ENCODE data around the gene SIGLEC1. TPM values are rescaled to one million over a fixed set of nuclear protein-coding genes. Genes with fewer than 3 reads are reported as not detected.
A peak's percentile ranks its signal among the peaks of the same experiment; 100 is the strongest.

SIGLEC1 gene
- total and polyA plus RNA-seq, 2 donors (not counting 3 experiments of a cell fraction or from before 2014, with no cell fraction given), result not detected

DNA sequence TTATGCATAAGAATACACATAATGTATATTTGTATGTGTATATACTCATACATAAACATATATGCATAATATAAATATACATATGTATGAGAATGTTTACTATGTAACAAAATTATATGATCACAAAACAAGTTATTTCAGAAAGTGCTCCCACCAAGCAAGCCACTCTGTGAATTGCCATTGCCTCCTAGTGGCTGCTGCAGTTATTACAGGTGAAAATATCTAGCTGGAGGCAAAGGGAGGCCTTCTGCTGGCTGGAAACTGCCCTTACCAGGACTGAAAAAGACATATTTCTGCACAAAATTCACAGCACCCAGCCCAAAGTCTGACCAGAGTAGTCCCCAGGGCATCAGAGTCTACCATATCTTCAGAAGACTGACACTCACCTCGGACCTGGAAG, 16.2 kb downstream of the SIGLEC1 start:
- Histone ChIP-seq H3K4me3 (replicated peaks in 1 of 3; ENCODE audit: insufficient read depth in 1 of 3, low read depth in 1 of 3, low read length in 3 of 3) (no peak overlapping the region), H3K9me1 (replicated peaks; ENCODE audit: control insufficient read depth, extremely low read depth, insufficient read depth, low read length) (no peaks in the 10 kb centered on the region), H3K36me3 (ENCODE audit: control insufficient read depth in 2 of 2, extremely low read depth in 1 of 2, insufficient read depth in 2 of 2, low read length in 2 of 2) (no peaks in the 10 kb centered on the region), H3K9me3 (replicated peaks; ENCODE audit: control insufficient read depth, insufficient read depth, low read length) (no peaks in the 10 kb centered on the region), H3K27ac (ENCODE audit: insufficient read depth, low read depth, low read length) (no peak overlapping the region), H4K20me1 (replicated peaks; ENCODE audit: control insufficient read depth, extremely low read depth, insufficient read depth, low read length) (no peaks in the 10 kb centered on the region), H3K4me2 (ENCODE audit: insufficient read depth, low read length) (no peak overlapping the region), H3K79me2 (ENCODE audit: control insufficient read depth, insufficient read depth, low read length) (no peaks in the 10 kb centered on the region), H3K9ac (replicated peaks; ENCODE audit: extremely low read depth, insufficient read depth, low read length) (no peak overlapping the region), H3K27me3 (ENCODE audit: control insufficient read depth in 2 of 2, insufficient read depth in 2 of 2, low read length in 2 of 2) (no peaks in the 10 kb centered on the region), H3K4me1 (ENCODE audit: control insufficient read depth, extremely low read depth, insufficient read depth, low read length) (no peaks in the 10 kb centered on the region), H2AFZ (ENCODE audit: low read depth, low read length) (no peak overlapping the region)
- TF ChIP-seq, protein P1, sequence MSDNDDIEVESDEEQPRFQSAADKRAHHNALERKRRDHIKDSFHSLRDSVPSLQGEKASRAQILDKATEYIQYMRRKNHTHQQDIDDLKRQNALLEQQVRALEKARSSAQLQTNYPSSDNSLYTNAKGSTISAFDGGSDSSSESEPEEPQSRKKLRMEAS (IDR thresholded peaks at IDR 0.05; ENCODE audit: insufficient read depth, insufficient read length), result no peak
- TF ChIP-seq POLR2AphosphoS5 (IDR thresholded peaks at IDR 0.05; ENCODE audit: insufficient read depth, low read depth, low read length), result no peak
- no peak for TF ChIP-seq POLR2A (IDR thresholded peaks at IDR 0.05; ENCODE audit: low read depth, low read length)
- no peak for TF ChIP-seq EZH2 (IDR thresholded peaks at IDR 0.05; ENCODE audit: borderline replicate concordance, low read depth, low read length, severe bottlenecking)
- TF ChIP-seq, protein P2, sequence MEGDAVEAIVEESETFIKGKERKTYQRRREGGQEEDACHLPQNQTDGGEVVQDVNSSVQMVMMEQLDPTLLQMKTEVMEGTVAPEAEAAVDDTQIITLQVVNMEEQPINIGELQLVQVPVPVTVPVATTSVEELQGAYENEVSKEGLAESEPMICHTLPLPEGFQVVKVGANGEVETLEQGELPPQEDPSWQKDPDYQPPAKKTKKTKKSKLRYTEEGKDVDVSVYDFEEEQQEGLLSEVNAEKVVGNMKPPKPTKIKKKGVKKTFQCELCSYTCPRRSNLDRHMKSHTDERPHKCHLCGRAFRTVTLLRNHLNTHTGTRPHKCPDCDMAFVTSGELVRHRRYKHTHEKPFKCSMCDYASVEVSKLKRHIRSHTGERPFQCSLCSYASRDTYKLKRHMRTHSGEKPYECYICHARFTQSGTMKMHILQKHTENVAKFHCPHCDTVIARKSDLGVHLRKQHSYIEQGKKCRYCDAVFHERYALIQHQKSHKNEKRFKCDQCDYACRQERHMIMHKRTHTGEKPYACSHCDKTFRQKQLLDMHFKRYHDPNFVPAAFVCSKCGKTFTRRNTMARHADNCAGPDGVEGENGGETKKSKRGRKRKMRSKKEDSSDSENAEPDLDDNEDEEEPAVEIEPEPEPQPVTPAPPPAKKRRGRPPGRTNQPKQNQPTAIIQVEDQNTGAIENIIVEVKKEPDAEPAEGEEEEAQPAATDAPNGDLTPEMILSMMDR (IDR thresholded peaks at IDR 0.05; ENCODE audit: extremely low read depth in 1 of 2, insufficient read depth in 1 of 2, low read depth in 1 of 2, low read length in 2 of 2), result peak in 1 of 2 donors; percentile 34
- TF ChIP-seq GATA2 (IDR thresholded peaks at IDR 0.05; ENCODE audit: insufficient read depth, insufficient read length, low read depth, low read length), result no peak
- TF ChIP-seq JUN (IDR thresholded peaks at IDR 0.05; ENCODE audit: borderline replicate concordance, insufficient read depth, insufficient read length, low read depth), result no peak
- dilution Hi-C loops (cut with MboI; ENCODE audit: extremely low pct_ligation_motif_present, low sequenced_read_pairs), result no loop called here
- intact Hi-C loops (cut with micrococcal nuclease), result no loop called here
- no TSS peak for BruUV-seq (replicated peaks)
- CTCF ChIA-PET, result interaction anchor here (0.7 to 12.6 kb wide), 9 partner anchors 9 to 133 kb away, joined by 3 to 112 read pairs (median 6); partner anchors contain the start of genes ADAM33 and ADISSP
- DNase-seq (ENCODE audit: low read depth, low spot score) (no peak), FAIRE-seq (no peak)
- POLR2A ChIA-PET, result no interaction called here
